ENCODE results near the gene SEMA4B.

The SEMA4B gene

DNA sequence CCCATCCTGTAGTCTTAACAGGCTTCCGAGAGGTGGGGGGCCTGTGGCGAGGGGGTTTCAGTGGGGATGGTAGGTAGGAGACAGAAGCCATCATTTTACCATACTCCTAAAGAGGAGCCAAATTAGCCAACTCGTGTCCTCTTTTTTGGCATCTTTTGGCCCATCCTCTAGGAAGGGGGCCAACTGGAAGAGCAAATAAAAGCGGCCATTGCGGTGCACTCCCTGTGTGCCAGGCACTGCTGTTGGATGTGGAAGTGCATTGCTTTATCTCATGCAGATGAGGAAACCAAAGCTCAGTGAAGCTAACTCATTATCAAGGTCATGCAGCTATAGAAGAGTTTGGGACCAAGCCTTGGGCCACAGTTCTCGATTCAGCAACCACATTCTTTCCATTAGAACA, 6.1 kb downstream of the SEMA4B start:
- DNase-seq (ENCODE audit: low spot score): no peak

DNA sequence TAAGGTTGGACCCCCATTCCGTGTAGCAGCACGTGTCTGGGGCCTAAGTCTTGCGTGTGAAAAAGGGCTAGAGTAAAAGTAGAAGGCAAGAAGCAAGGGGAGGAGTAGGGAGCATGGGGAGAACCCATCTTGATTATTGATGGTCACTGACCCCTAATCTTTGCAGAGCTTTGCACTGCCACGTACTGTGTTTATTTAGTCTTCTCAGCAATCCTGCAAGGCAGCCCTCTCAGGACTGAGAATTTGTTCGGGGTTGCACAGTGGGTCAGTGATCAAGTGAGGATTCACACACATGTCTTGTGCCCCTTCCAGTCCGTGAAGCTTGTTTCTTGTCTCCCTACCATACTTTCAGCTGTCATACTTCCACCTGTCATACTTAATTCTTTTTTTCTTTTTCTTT, 7.2 kb downstream of the SEMA4B start:
- DNase-seq (ENCODE audit: low spot score): no peak

DNA sequence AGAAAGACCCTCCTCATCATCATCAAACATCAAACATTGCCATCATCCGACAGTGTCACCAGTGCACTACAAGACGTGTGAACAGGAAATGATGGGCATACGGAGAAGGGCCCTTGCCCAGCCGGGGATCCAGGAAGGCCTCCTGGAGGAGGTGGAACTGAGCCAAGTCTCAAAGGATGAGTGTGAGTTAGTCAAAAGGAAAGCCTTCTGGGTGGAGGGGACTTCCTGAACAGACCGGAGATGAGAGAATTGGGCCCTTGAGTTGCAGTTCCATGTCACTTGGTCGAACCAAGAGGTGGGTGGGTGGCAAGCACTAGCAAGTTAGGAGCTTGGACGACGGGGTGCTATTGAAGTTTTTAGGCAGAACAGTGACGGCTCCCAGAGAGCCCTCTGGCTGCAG, 8.5 kb downstream of the SEMA4B start:
- no peak for DNase-seq (ENCODE audit: low spot score)

DNA sequence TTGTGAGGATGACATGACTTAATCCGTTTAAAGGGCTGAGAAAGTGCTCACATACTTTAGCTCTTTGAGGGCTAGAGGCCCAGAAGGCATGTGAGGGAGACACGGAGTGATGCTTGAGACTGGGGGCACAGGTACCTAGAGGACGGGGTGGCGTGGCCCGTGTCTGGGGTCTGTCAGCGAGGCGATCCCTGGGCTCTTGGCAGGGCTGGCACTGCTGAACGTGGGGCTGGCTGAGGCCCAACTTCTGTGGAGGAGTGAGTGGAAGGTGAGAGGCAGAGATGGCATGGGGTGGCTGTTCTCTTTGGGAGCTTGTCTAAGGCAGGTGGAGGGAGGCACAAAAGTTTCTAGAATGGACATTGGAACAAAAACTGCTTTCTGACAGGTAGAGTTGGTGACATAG, 9.5 kb downstream of the SEMA4B start:
- no peak for DNase-seq (ENCODE audit: low spot score)

DNA sequence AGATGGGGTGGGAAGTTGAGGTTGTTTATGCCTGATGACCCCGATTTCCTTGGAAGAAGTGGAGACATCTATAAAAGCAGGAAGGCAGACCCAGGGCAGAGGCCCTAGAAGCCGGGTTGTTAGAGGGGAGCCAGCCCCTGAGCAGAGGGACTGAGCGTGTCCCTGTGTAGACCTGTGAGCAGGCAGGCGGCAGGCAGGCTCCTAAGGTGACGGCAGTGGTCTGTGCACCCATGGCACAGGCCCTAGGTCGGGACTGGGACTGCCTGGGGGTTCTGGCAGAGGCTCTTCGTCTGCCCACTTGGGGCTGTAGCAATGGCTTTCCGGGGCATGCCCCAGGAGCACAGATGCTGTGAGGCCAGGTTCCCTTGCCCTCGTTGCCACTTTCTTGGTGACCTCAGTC, 9.9 kb downstream of the SEMA4B start:
- DNase-seq (ENCODE audit: low spot score): no peak

DNA sequence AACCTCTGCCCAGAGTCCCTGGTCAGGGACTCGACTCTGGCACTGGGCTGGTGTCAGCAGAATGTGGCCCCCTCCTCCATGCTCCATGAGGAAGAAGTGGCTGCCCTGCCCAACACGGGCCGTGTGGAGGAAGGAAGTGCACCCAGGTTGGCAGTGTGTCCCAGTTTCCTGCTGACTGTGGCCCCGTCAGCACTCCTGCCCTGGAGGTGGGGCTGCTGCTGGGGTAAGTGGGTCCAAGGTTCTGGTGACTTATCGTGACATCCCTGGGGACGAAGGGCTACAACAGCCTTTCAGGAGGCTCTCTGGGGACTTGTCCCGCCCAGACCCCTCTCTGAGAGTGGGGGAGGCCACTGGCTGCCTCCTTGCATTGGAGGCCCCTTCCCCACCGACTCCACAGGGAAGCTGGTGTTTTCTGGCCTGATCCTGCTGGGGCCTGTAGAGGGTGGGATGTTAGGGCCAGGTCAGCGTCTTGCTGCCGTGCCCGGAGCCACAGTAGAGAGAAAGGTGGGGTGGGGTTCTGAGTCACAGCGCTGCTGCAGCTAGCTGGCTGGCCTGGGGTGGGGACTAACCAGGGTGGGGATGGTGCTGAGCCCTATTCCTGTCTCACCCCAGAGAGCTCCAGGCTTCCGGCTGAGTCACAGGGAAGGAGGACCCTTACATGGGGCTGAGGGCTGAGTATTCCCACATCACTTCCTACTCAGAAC, 10.5 kb downstream of the SEMA4B start:
- no peak for DNase-seq (ENCODE audit: low spot score)

DNA sequence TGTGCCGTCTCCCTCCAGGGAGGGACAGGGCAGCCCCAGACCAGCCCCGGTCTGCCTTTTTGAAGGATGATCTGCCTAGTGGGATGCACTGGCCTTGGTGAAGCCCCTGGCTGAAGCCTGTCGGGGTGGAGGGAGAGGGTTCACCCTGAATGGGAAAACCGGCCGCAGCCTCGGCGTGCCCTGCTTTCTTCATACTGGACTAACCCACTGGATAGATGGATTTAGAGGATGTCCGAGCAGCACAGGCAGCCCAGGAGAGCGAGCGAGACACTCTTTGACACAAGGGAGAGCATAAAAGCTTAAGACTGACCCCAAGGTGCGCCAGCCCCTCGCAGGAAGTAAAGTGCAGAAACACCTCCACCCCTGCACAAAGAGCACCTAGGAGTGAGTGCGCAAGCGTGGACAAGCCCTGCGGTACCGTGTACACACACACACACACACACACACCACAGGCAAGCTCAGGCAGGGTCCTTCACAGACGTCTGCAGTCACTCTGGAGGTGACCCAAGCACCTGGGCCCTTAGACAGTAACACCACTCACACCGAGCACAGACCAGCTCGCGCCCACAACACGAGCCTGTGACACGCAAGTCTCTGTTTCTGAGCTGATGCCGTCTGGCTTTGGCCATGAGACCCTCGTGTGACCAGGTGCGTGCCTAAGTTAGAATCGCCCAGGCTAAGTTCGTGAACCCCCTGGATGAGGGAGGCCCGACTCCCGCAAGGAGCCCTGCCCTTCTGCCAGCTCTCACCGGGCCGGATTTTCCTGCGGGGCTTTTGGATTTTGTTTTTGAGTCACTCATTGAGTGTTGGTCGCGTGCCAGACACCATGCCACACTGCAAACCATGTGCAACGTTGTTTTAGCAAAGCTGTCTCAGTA, 11.3 kb downstream of the SEMA4B start:
- no peak for DNase-seq (ENCODE audit: low spot score)

- DNase-seq (ENCODE audit: low spot score): peak; percentile 52
Observed at GRCh38 chr15:90213122-90213817, 12.1 kb downstream of the SEMA4B start.

GRCh38 chr15:90213818-90214204, 12.7 kb downstream of the SEMA4B start:
- no peak for DNase-seq (ENCODE audit: low spot score)

- DNase-seq (ENCODE audit: low spot score): no peak
Observed at GRCh38 chr15:90214553-90215196, 13.5 kb downstream of the SEMA4B start.

GRCh38 chr15:90217671-90218394, 16.7 kb downstream of the SEMA4B start:
- no peak for DNase-seq (ENCODE audit: low spot score)

DNA sequence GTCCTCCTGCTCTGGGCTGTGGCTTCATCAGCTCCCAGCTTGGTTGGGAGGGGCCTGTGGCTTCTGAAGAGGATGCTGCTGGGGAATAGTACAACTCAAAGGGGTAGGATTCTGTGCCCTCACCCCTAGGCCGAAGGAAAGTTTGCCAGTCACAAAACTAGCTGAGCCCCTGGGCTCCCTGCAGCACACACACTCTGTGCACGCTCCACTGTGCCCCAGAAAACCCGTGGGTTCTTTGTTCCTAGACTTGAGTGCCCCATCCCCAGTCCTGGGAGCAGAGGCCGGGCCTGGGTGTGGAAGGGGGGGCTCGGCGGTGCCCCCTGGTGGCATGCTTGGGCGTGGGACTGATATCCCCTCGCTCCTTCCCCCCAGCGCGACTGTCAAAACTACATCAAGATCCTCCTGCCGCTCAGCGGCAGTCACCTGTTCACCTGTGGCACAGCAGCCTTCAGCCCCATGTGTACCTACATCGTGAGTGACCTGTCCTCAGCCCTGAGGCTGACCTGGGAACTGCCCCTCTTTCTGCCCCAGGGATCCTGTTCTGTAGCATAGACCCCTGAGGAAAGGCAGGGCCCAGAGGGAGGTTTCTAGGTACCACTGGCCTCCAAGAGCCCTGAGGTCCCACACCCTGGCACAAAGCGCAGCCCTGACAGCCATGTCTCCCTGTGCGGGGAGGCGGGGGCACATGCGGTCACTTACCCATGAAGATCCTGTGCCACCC, 18.5 kb downstream of the SEMA4B start:
- DNase-seq (ENCODE audit: low spot score): no peak

- DNase-seq (ENCODE audit: low spot score): peak; percentile 73
Observed at GRCh38 chr15:90221246-90221900, 20.2 kb downstream of the SEMA4B start.

GRCh38 chr15:90222547-90222946, 21.4 kb downstream of the SEMA4B start:
- DNase-seq (ENCODE audit: low spot score): no peak

DNA sequence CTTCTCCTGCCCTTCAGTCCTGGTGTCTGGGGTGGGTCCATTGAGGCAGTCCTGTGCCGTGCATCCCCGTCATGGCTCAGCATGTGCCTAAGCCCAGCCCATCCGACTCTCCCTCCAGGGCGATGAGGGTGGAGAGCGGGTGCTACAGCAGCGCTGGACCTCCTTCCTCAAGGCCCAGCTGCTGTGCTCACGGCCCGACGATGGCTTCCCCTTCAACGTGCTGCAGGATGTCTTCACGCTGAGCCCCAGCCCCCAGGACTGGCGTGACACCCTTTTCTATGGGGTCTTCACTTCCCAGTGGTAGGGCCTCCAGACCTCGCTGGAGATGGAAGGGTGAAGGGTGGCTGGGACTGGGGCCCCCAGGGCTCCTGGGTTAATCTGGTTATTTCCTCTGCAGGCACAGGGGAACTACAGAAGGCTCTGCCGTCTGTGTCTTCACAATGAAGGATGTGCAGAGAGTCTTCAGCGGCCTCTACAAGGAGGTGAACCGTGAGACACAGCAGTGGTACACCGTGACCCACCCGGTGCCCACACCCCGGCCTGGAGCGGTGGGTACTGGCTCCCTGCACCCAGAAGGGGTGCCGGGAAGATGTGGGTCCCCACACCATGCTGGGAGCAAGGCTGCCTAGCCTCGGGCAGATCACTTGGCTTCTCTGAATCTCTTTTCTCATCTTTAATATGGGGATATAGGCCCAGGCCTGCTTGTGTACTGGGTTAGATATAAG, 22.5 kb downstream of the SEMA4B start:
- no peak for DNase-seq (ENCODE audit: low spot score)

DNA sequence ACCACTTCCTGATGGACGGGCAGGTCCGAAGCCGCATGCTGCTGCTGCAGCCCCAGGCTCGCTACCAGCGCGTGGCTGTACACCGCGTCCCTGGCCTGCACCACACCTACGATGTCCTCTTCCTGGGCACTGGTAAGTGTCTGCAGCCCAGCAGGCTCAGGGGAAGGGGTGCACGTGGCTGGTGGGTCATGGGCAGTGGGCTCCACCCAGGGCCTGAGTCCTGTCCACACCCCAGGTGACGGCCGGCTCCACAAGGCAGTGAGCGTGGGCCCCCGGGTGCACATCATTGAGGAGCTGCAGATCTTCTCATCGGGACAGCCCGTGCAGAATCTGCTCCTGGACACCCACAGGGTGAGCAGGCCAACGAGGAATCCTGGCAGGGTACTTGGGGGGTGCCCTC, 23.9 kb downstream of the SEMA4B start:
- DNase-seq (ENCODE audit: low spot score): no peak

GRCh38 chr15:90225504-90226234, 24.5 kb downstream of the SEMA4B start:
- DNase-seq (ENCODE audit: low spot score): no peak

- no peak for DNase-seq (ENCODE audit: low spot score)
Observed at GRCh38 chr15:90227336-90227735, 26.2 kb downstream of the SEMA4B start.
